ENCODE measurements around the gene GUCY1A1. TPM values are rescaled to one million over a fixed set of nuclear protein-coding genes. Genes with fewer than 3 reads are reported as not detected.
A peak's percentile ranks its signal among the peaks of the same experiment; 100 is the strongest.

GUCY1A1 gene
- total RNA-seq, 2 experiments from 2014 or later, result not detected

- H3K36me3 Mint-ChIP-seq (ENCODE audit: low read depth), result no peaks in the 10 kb centered on the region
- Histone ChIP-seq H3K27ac (ENCODE audit: low read depth in 1 of 2, low read length in 2 of 2) (no peak overlapping the region), H3K4me1 (ENCODE audit: insufficient read depth, low read length) (peaks cover 3% of the 10 kb centered on the region), H3K27me3 (ENCODE audit: control insufficient read depth in 1 of 2, insufficient read depth in 2 of 2, low read length in 2 of 2) (peaks cover 10 to 42% of the 10 kb centered on the region in 2 experiments), H3K9me3 (ENCODE audit: control insufficient read depth in 1 of 2, insufficient read depth in 1 of 2, low read length in 2 of 2) (peaks cover 0 to 9% of the 10 kb centered on the region in 2 experiments), H3K4me3 (ENCODE audit: low read length) (no peak overlapping the region), H3K36me3 (ENCODE audit: insufficient read depth, low read length) (no peaks in the 10 kb centered on the region)
- no peak overlapping the region for H3K4me3 Mint-ChIP-seq
- H3K9me3 Mint-ChIP-seq, result no peaks in the 10 kb centered on the region
- ChIA-PET POLR2A (no interaction called here), CTCF (no interaction called here)
- intact Hi-C loops (cut with DNase I, micrococcal nuclease), result no loop called here
- peaks cover 21% of the 10 kb centered on the region for H3K4me1 Mint-ChIP-seq (ENCODE audit: low read depth)
- no peak for DNase-seq
- TF ChIP-seq CTCF (IDR thresholded peaks at IDR 0.05), result no peak
- peaks cover 54% of the 10 kb centered on the region for H3K27me3 Mint-ChIP-seq
- no peak overlapping the region for H3K27ac Mint-ChIP-seq
- no peak for ATAC-seq (ENCODE audit: poor library complexity)
Observed at GRCh38 chr4:155665054-155665453, 1.6 kb upstream of the GUCY1A1 start.

- Mint-ChIP-seq H3K9me3 (no peaks in the 10 kb centered on the region), H3K27me3 (peaks cover 67% of the 10 kb centered on the region)
- CTCF ChIA-PET, result no interaction called here
Observed at GRCh38 chr4:155667222-155667567, 547 bp downstream of the GUCY1A1 start.

GRCh38 chr4:155667568-155668511 is 1.2 kb downstream of the GUCY1A1 start:
- peak overlapping the region; percentile 46 for H3K4me3 ChIP-seq (ENCODE audit: low read length)
- POLR2A ChIA-PET, result no interaction called here

More at GRCh38 chr4:155667222-155667567, 547 bp downstream of the GUCY1A1 start:
- DNase-seq, result peak in 3 of 14 experiments; percentile 11 to 32 (median 25)
- Histone ChIP-seq H3K27me3 (ENCODE audit: control insufficient read depth in 1 of 2, insufficient read depth in 2 of 2, low read length in 2 of 2) (peaks cover 10 to 42% of the 10 kb centered on the region in 2 experiments), H3K9me3 (ENCODE audit: control insufficient read depth in 1 of 2, insufficient read depth in 1 of 2, low read length in 2 of 2) (peaks cover 0 to 9% of the 10 kb centered on the region in 2 experiments), H3K36me3 (ENCODE audit: insufficient read depth, low read length) (no peaks in the 10 kb centered on the region), H3K4me1 (ENCODE audit: insufficient read depth, low read length) (peaks cover 3% of the 10 kb centered on the region), H3K27ac (ENCODE audit: low read depth in 1 of 2, low read length in 2 of 2) (no peak overlapping the region), H3K4me3 (ENCODE audit: low read length) (peak overlapping the region; percentile 46)
- POLR2A ChIA-PET, result no interaction called here
- Mint-ChIP-seq H3K27ac (no peak overlapping the region), H3K4me3 (peak overlapping the region; percentile 63), H3K4me1 (ENCODE audit: low read depth) (peaks cover 21% of the 10 kb centered on the region), H3K36me3 (ENCODE audit: low read depth) (no peaks in the 10 kb centered on the region)
- intact Hi-C loops (cut with DNase I, micrococcal nuclease), result no loop called here
- ATAC-seq (ENCODE audit: poor library complexity), result no peak
- TF ChIP-seq CTCF (IDR thresholded peaks at IDR 0.05), result no peak

More at GRCh38 chr4:155667568-155668511, 1.2 kb downstream of the GUCY1A1 start:
- Mint-ChIP-seq H3K36me3 (ENCODE audit: low read depth) (no peaks in the 10 kb centered on the region), H3K27ac (no peak overlapping the region), H3K4me1 (ENCODE audit: low read depth) (peaks cover 21% of the 10 kb centered on the region), H3K27me3 (peaks cover 69% of the 10 kb centered on the region), H3K4me3 (peak overlapping the region; percentile 59), H3K9me3 (no peaks in the 10 kb centered on the region)
- intact Hi-C loops (cut with DNase I, micrococcal nuclease), result no loop called here
- Histone ChIP-seq H3K4me1 (ENCODE audit: insufficient read depth, low read length) (peaks cover 3% of the 10 kb centered on the region), H3K27ac (ENCODE audit: low read depth in 1 of 2, low read length in 2 of 2) (no peak overlapping the region), H3K9me3 (ENCODE audit: control insufficient read depth in 1 of 2, insufficient read depth in 1 of 2, low read length in 2 of 2) (peaks cover 0 to 9% of the 10 kb centered on the region in 2 experiments), H3K27me3 (ENCODE audit: control insufficient read depth in 1 of 2, insufficient read depth in 2 of 2, low read length in 2 of 2) (peaks cover 10 to 42% of the 10 kb centered on the region in 2 experiments), H3K36me3 (ENCODE audit: insufficient read depth, low read length) (no peaks in the 10 kb centered on the region)
- TF ChIP-seq CTCF (IDR thresholded peaks at IDR 0.05), result no peak
- ATAC-seq (ENCODE audit: poor library complexity), result no peak
- DNase-seq, result peak in 1 of 14 experiments; percentile 11
- CTCF ChIA-PET, result no interaction called here

All from CD4-positive, alpha-beta T cell (primary cell).